ENCODE measurements around the gene ZNF318. TPM values are rescaled to one million over a fixed set of nuclear protein-coding genes. Genes with fewer than 3 reads are reported as not detected.

ZNF318 gene
- total RNA-seq, 2 donors from 2014 or later = 9.8 to 10.0 TPM

DNA sequence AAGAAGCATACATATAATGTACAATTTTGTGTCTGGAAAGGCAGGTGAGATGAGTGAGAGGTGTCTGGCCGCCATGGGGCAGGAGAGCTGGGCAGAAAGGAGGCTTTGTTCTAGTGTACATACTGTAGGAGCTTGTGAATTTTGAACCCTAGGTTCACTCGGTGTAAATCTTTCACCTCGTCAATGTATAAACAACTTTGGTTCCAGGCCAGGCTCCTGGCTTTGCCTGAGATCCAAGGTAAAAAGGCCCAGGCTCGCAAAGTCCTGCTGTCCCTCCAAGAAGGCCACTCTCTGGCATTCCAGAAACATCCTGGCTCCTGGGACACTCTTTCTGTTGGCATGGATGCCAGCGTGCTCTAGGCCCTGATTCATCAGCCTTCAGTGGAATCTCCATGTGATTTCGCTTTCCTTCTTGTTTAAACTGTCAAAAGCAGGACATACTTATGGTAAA lies 78.5 kb downstream of the ZNF318 start:
- intact Hi-C loops (cut with DNase I) = no loop called here
- ATAC-seq (no peak), DNase-seq (no peak)

DNA sequence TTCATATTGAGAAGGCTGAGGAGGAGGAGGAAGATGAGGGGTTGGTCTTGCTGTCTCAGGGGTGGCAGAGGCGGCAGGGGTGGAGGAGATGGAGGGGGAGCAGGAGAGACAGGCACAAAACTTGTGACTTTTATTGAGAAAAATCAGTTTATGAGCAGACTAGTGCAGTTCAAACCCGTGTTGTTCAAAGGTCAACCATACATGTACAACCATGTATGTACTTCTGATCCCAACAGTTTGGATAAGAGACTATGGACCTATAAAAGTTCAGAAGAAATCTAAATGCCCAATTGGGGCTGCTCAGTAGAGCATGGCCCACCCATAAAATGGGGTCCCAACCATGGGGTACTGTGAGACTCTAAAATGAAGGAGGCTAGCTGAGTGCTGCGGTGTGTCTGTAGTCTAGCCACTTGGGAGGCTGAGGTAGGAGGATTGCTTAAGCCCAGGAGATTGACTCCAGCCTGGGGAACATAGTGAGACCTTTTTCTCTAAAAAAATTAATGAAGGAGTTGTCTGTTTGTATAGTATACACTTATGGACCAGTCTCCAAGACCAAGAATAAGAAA lies 79.0 kb downstream of the ZNF318 start:
- no peak for ATAC-seq
- intact Hi-C loops (cut with DNase I) = no loop called here
- no peak for DNase-seq

DNA sequence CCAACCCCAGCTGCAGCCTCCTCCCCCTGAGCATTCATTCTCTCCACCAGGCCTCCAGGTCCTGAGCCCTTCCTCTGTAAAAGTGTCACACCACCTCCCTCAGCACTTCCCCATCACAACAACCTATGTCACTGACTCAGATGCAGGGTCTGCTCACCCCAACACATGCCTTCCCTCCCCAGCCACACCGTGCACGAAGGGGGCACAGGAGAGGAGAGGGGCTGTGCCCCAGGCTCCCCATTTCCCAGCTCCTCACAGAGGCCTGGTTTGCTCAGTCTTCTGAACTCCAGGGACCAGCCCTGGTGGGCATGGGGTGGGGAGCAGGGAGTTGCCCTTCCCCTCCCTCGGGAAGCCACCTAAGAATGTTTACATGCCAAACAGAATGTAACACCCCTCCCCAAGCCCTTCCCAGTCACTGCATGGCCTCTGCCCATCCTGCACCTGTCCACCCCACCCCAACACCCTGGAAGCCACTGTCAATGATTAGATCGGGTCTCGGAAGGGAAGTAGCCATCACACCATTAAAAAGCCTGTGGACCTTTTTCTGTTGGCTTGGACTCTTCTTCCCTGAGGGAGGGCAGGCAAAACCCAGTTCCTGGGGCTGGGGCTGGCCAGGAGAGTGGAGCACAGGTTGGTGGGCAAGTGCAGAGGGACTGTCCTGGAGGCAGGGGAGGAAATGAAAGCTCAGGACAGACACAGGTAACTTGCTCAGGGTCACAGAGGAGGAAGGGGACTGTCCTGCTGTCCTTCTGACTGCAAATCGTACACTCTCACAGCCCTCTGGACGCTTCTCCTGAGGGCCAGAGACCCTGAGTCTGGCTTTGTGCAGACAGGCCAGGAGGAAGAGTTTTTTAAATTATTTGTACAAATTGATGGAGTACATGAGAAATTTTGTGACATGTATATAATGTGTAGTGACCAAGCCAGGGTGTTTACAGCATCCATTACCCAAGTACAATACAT lies 81.4 kb downstream of the ZNF318 start:
- ATAC-seq = no peak
- intact Hi-C loops (cut with DNase I) = no loop called here
- DNase-seq = no peak

DNA sequence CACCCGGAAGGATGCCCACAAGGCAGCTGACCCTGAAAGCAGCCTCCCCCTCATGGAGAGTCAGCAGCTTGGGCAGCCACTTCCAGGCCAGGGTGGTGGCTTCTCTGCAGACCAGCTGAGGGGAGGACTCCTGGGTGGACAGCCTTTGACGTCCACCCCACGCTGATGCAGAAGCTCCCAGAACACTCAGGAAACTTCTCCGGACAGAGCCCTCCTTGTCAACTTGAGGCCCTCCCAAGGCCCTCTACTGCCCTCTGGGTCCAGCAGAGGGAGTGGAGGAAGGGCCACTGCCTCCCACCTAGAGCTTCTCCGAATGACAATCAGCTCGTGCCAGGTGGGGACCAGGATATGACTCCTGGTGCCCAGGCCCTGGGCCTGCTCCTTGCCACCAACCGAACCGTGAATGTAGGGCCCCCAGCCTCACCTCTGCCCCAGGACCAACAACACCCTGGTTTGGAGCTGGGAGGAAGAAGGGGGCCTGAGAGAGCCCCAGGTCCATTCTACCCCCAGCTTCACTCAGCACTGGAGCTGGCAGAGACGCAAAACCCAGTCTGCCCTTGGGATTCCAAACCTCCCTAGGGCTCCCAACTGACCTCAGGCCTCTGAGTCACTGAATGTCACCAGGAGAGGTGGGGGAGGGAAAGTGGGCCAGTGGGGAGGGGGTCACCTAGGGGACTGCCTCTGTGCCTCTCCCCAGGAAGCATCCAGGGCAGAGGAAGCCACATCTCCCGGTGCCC lies 82.3 kb downstream of the ZNF318 start:
- no peak for DNase-seq
- intact Hi-C loops (cut with DNase I) = no loop called here
- no peak for ATAC-seq

DNA sequence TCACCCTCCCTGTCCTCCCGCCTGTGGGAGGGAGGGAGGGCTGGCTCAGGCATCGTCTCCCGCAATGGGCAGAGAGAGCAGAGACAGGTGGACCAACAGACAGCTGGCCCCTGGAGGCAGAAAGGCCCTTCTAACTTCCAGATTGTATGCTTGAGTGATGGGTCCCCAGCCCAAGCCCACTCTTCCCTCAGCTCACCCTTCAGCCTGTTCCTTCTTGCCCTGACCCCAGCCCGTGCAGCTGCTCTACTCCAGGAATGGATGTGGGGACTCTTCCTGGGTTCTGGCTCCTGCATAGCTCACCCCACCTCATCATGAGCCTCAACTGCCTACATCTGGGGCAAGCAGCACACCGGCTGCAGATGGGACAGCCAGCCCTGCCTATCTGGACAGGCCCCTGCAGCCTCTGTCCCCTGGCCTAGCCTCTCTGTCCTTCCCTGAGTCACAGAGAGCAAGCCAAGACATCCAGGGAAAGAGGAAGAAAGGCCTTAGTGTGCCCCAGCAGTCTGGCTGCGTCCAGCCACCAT lies 82.9 kb downstream of the ZNF318 start:
- no peak for ATAC-seq
- intact Hi-C loops (cut with DNase I) = no loop called here
- DNase-seq = no peak

Other genes with a start within 250 kb of the ZNF318 start
- 10 to 100 TPM; 68.0 to 92.0 TPM for gene SRF, start 198.4 kb downstream of the ZNF318 start, total RNA-seq
- 10 to 100 TPM; 14.6 to 17.4 TPM for gene CUL9, start 187.5 kb downstream of the ZNF318 start, total RNA-seq
- 10 to 100 TPM; 22.7 to 35.4 TPM for gene DNPH1, start 140.2 kb downstream of the ZNF318 start, total RNA-seq
- gene TTBK1, start 126.2 kb downstream of the ZNF318 start, total RNA-seq = under 1 TPM; 0.13 to 0.24 TPM
- not detected for gene SLC22A7, start 71.4 kb downstream of the ZNF318 start, total RNA-seq
- 1 to 10 TPM in 1 of 2 donors, under 1 TPM in 1; 0.85 to 1.5 TPM for gene CRIP3, start 60.8 kb downstream of the ZNF318 start, total RNA-seq
- 10 to 100 TPM; 12.5 to 13.7 TPM for gene ABCC10, start 57.9 kb upstream of the ZNF318 start, total RNA-seq
- under 1 TPM in 1 of 2 donors, not detected in 1; 0.68 TPM for gene DLK2, start 85.9 kb upstream of the ZNF318 start, total RNA-seq
- 10 to 100 TPM; 17.4 to 18.3 TPM for gene TJAP1, start 107.9 kb upstream of the ZNF318 start, total RNA-seq
- gene LRRC73, start 140.7 kb upstream of the ZNF318 start, total RNA-seq = 1 to 10 TPM in 1 of 2 donors, under 1 TPM in 1; 0.50 to 1.2 TPM
- 10 to 100 TPM; 64.4 to 73.5 TPM for gene YIPF3, start 147.3 kb upstream of the ZNF318 start, total RNA-seq
- 10 to 100 TPM; 17.8 to 28.3 TPM for gene POLR1C, start 147.4 kb upstream of the ZNF318 start, total RNA-seq
- 10 to 100 TPM; 13.3 to 19.9 TPM for gene XPO5, start 206.4 kb upstream of the ZNF318 start, total RNA-seq
- 1 to 10 TPM; 7.0 to 8.1 TPM for gene POLH, start 206.5 kb upstream of the ZNF318 start, total RNA-seq